Colonic mucosa (tissue), 4 donors: ENCODE measurements around the gene ZMIZ1. TPM values are rescaled to one million over a fixed set of nuclear protein-coding genes. Genes with fewer than 3 reads are reported as not detected.

ENCODE experiments used
- DNase-seq: peaks from one replicate; pipeline ENCODE4 v3.0.0-alpha.2; 2020
- H3K27ac ChIP-seq: fragments of 200-600 bp; one replicate; pipeline ENCODE4 v1.8.0; 2021
- H3K27me3 ChIP-seq: fragments of 200-600 bp; one replicate; pipeline ENCODE4 v1.8.0; 2021
- H3K36me3 ChIP-seq: fragments of 200-600 bp; one replicate; pipeline ENCODE4 v1.8.0; 2021
- H3K4me1 ChIP-seq: fragments of 200-600 bp; one replicate; pipeline ENCODE4 v1.8.0; 2021; ENCODE audit warnings: mild to moderate bottlenecking
- H3K4me3 ChIP-seq: fragments of 200-600 bp; one replicate; pipeline ENCODE4 v1.8.0; 2021
- H3K9ac ChIP-seq, 2 donors: one replicate each; pipeline ENCODE4 v1.7.0; 2013; ENCODE audit warnings: control low read depth in 2 of 2, low read depth in 2 of 2, low read length in 2 of 2
- H3K9me3 ChIP-seq: fragments of 200-600 bp; one replicate; pipeline ENCODE4 v1.8.0; 2021
- intact Hi-C: fragments of 100-400 bp; cut with DNase I; formaldehyde crosslinking; loops from one replicate; pipeline ENCODE4 v1.14.1; 2022
- total RNA-seq, 2 donors: library from RNA; stranded (reverse); fragmentation: NEBNext Ultra II Directional in 1 of 2; extraction: Animal tissue kit (Norgen Biotek cat#: 25700) in 1 of 2; gene quantifications; one replicate each; pipeline ENCODE4 v1.2.1, GENCODE V29; 2021
- TF ChIP-seq, protein P1 (sequence below): fragments of 200-600 bp; IDR thresholded peaks from one replicate; pipeline ENCODE4 v1.8.0; 2022; ENCODE audit warnings: antibody characterized with exemption, mild to moderate bottlenecking
- donor health status: healthy.
- donor health status: DM: no; HTN: no; CAD: no.
- donor health status: DM: no; HTN: no; CAD: no.

Gene ZMIZ1
- total RNA-seq, 2 donors from 2014 or later: 51.0 to 54.0 TPM

DNA sequence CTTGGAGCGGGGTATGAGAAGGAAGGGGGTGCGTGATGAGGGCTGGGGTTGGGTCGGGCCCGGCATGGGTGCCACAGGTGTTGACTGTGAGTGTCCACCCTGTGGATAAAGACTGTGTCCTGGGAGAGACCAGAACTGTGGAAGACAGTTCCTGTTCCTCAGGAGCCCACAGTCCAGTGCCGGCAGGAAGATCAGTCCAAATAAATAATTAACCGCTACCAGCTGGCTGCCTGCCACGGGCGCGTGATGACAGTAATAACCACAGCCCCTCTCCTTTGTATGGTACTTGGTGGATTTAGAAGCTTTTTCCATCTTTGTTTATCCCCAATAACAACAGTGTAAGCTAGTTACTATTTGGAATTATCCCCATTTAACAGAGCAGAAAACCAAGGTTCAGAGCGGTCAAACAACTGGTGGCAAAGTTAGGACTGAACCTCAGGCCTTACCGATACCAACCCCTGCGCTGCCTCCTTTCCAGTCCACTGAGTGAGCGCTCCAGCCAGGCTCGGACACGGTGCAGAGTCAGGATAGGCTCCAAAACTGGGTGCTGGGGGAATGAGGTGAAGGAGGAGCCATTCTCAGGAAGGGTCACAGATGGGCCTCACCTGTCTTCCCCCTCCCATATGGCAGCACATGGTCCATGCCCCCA is 5.1 kb downstream of the ZMIZ1 start:
- Histone ChIP-seq H3K4me3 (no peak overlapping the region), H3K27me3 (no peaks in the 10 kb centered on the region), H3K4me1 (peaks cover 48% of the 10 kb centered on the region), H3K27ac (peak overlapping the region; percentile 99), H3K9ac (peak overlapping the region; percentile 62 to 99), H3K9me3 (no peaks in the 10 kb centered on the region), H3K36me3 (no peaks in the 10 kb centered on the region)
- TF ChIP-seq, protein P1, sequence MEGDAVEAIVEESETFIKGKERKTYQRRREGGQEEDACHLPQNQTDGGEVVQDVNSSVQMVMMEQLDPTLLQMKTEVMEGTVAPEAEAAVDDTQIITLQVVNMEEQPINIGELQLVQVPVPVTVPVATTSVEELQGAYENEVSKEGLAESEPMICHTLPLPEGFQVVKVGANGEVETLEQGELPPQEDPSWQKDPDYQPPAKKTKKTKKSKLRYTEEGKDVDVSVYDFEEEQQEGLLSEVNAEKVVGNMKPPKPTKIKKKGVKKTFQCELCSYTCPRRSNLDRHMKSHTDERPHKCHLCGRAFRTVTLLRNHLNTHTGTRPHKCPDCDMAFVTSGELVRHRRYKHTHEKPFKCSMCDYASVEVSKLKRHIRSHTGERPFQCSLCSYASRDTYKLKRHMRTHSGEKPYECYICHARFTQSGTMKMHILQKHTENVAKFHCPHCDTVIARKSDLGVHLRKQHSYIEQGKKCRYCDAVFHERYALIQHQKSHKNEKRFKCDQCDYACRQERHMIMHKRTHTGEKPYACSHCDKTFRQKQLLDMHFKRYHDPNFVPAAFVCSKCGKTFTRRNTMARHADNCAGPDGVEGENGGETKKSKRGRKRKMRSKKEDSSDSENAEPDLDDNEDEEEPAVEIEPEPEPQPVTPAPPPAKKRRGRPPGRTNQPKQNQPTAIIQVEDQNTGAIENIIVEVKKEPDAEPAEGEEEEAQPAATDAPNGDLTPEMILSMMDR: no peak
- DNase-seq: peak; percentile 92
- intact Hi-C loops: loop anchor here (5.0 kb wide), 1 partner anchor 123 kb away; no protein-coding TSS in a partner anchor

- peak overlapping the region; percentile 46 to 99 for H3K9ac ChIP-seq
- no peak overlapping the region for H3K4me3 ChIP-seq
Measured at GRCh38 chr10:79074732-79075131, 6.0 kb downstream of the ZMIZ1 start.

GRCh38 chr10:79075418-79075817 is 6.7 kb downstream of the ZMIZ1 start:
- peaks cover 59% of the 10 kb centered on the region for H3K4me1 ChIP-seq
- no peak for DNase-seq
- H3K27ac ChIP-seq: peak overlapping the region; percentile 73
- no peaks in the 10 kb centered on the region for H3K27me3 ChIP-seq
- peak overlapping the region; percentile 46 to 99 for H3K9ac ChIP-seq
- TF ChIP-seq, protein P1: no peak
- no peaks in the 10 kb centered on the region for H3K9me3 ChIP-seq
- H3K4me3 ChIP-seq: no peak overlapping the region
- no peaks in the 10 kb centered on the region for H3K36me3 ChIP-seq
- intact Hi-C loops: no loop called here

More at GRCh38 chr10:79074732-79075131, 6.0 kb downstream of the ZMIZ1 start:
- intact Hi-C loops: loop anchor here (5.0 kb wide), 1 partner anchor 123 kb away; no protein-coding TSS in a partner anchor
- Histone ChIP-seq H3K27ac (peak overlapping the region; percentile 99), H3K4me1 (peaks cover 57% of the 10 kb centered on the region), H3K9me3 (no peaks in the 10 kb centered on the region), H3K27me3 (no peaks in the 10 kb centered on the region), H3K36me3 (no peaks in the 10 kb centered on the region)
- DNase-seq: peak; percentile 79
- TF ChIP-seq, protein P1: no peak

GRCh38 chr10:79077488-79078173 is 8.9 kb downstream of the ZMIZ1 start:
- peaks cover 67% of the 10 kb centered on the region for H3K4me1 ChIP-seq
- H3K4me3 ChIP-seq: no peak overlapping the region
- intact Hi-C loops: no loop called here
- H3K9me3 ChIP-seq: no peaks in the 10 kb centered on the region
- TF ChIP-seq, protein P1: no peak
- DNase-seq: peak; percentile 52
- peak overlapping the region; percentile 3 to 99 for H3K9ac ChIP-seq
- no peaks in the 10 kb centered on the region for H3K27me3 ChIP-seq
- no peaks in the 10 kb centered on the region for H3K36me3 ChIP-seq
- peak overlapping the region; percentile 73 for H3K27ac ChIP-seq

DNA sequence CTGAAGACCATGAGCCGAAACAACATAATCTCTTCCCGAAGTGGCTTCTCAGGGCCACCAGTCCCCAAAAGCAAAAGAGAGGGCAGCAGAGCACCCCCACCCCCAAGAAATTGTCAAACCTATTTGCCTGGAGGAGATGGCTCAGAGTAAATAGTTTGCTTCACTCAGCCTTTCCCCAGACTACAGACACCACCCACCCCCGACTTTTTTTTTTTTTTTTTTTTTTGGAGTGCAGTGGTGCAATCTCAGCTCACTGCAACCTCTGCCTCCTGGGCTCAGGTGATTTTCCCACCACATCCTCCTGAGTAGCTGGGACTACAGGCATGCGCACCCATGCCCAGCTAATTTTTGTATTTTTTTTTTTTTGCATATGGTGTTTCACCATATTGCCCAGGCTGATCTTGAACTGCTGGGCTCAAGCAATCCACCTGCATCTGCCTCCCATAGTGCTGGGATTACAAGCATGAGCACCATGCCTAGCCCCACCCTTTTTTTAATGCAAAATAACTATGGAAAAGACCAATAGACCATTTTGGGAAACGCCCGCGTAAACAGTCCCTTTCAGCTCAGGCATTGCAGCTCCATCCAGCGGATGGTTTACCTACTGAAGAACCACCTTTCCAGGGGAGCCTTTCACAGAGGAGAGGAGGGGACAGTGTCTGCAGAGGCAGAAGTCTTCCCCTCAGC is 9.7 kb downstream of the ZMIZ1 start:
- no peaks in the 10 kb centered on the region for H3K27me3 ChIP-seq
- no peaks in the 10 kb centered on the region for H3K36me3 ChIP-seq
- H3K4me1 ChIP-seq: peaks cover 67% of the 10 kb centered on the region
- H3K27ac ChIP-seq: peak overlapping the region; percentile 73
- DNase-seq: peak; percentile 73
- TF ChIP-seq, protein P1: no peak
- H3K4me3 ChIP-seq: no peak overlapping the region
- peak overlapping the region in 1 of 2 donors; percentile 38 for H3K9ac ChIP-seq
- intact Hi-C loops: no loop called here
- no peaks in the 10 kb centered on the region for H3K9me3 ChIP-seq
